OCI-LY7 (cell line): ENCODE results near the gene SLC6A15. TPM values are rescaled to one million over a fixed set of nuclear protein-coding genes. Genes with fewer than 3 reads are reported as not detected.

Experiments
- BruUV-seq: library from RNA; stranded (reverse); fragments of 400-500 nt; replicated peaks from 2 replicates; lab custom pipeline; 2021; lab: Mats Ljungman, UMichigan
- CTCF ChIA-PET: fragments of 300-600 bp; sonication (Branson Sonifier 250); formaldehyde crosslinking; loops from one replicate; lab custom pipeline; 2022; ENCODE audit warnings: antibody characterized with exemption; ENCODE audit not compliant: unreplicated experiment; lab: Charles Lee
- POLR2A ChIA-PET: fragments of 300-600 bp; sonication (Branson Sonifier 250); formaldehyde crosslinking; loops from one replicate; lab custom pipeline; 2022; ENCODE audit warnings: antibody characterized with exemption; lab: Charles Lee
- DNase-seq: peaks from one replicate; pipeline ENCODE4 v3.0.0-alpha.2; 2015; ENCODE audit warnings: low spot score
- H2AFZ ChIP-seq: fragments of 200-600 bp; sonication (generic), shearing (Covaris generic); 2 replicates; pipeline ENCODE4 v1.6.1; 2014; ENCODE audit warnings: mild to moderate bottlenecking, antibody characterized with exemption, low read length, moderate library complexity
- H3K27ac ChIP-seq: fragments of 200-600 bp; sonication (generic); 2 replicates; pipeline ENCODE4 v1.5.1; 2014; ENCODE audit warnings: mixed run types, low read depth, mild to moderate bottlenecking, moderate library complexity, low read length, inconsistent platforms; ENCODE audit not compliant: poor library complexity, severe bottlenecking
- H3K36me3 ChIP-seq: fragments of 200-600 bp; sonication (generic); 2 replicates; pipeline ENCODE4 v1.6.1; 2014; ENCODE audit warnings: mild to moderate bottlenecking, antibody characterized with exemption, low read length, moderate library complexity, mixed read lengths; ENCODE audit not compliant: insufficient read depth
- H3K4me1 ChIP-seq: fragments of 200-600 bp; sonication (generic); 2 replicates; pipeline ENCODE4 v1.5.1; 2014; ENCODE audit warnings: mild to moderate bottlenecking, low read length; ENCODE audit not compliant: insufficient read depth, poor library complexity, severe bottlenecking
- H3K4me2 ChIP-seq: fragments of 200-600 bp; sonication (generic); 2 replicates; pipeline ENCODE4 v1.6.1; 2014; ENCODE audit warnings: mild to moderate bottlenecking, low read length
- H3K4me3 ChIP-seq: fragments of 200-600 bp; sonication (generic); 2 replicates; pipeline ENCODE4 v1.5.1; 2014; ENCODE audit warnings: mild to moderate bottlenecking, low read depth, low read length; ENCODE audit not compliant: poor library complexity, severe bottlenecking
- H3K79me2 ChIP-seq: fragments of 200-600 bp; sonication (generic); 2 replicates; pipeline ENCODE4 v1.6.1; 2016; ENCODE audit warnings: low read depth, mild to moderate bottlenecking, low read length, moderate library complexity, mixed read lengths; ENCODE audit not compliant: insufficient read depth
- H3K9me2 ChIP-seq: fragments of 200-600 bp; sonication (generic); 2 replicates; pipeline ENCODE4 v1.6.1; 2016; ENCODE audit warnings: mild to moderate bottlenecking, low read length, mixed read lengths; ENCODE audit not compliant: insufficient read depth
- H3K9me3 ChIP-seq: fragments of 200-600 bp; sonication (generic); 2 replicates; pipeline ENCODE4 v1.6.1; 2014; ENCODE audit warnings: mild to moderate bottlenecking, mixed run types, low read length, mixed read lengths
- H4K20me1 ChIP-seq: fragments of 200-600 bp; sonication (generic); 2 replicates; pipeline ENCODE4 v1.6.1; 2014; ENCODE audit warnings: mild to moderate bottlenecking, antibody characterized with exemption, low read length, moderate library complexity, mixed read lengths; ENCODE audit not compliant: insufficient read depth
- CTCF ChIP-seq: fragments of 200-600 bp; sonication (generic); conservative IDR thresholded peaks from 2 replicates; pipeline ENCODE4 v1.5.1; 2014; ENCODE audit warnings: mild to moderate bottlenecking, antibody characterized with exemption, low read length, moderate library complexity, mixed read lengths
- EZH2phosphoT487 ChIP-seq: fragments of 200-600 bp; sonication (generic); IDR thresholded peaks from 2 replicates; pipeline ENCODE4 v1.6.1; 2018; ENCODE audit warnings: low read depth, borderline replicate concordance, mild to moderate bottlenecking, mixed run types, antibody characterized with exemption, low read length, moderate library complexity, mixed read lengths
- intact Hi-C: fragments of 100-400 bp; cut with micrococcal nuclease; formaldehyde crosslinking; loops from one replicate; pipeline ENCODE4 v1.10.0; 2022; ENCODE audit not compliant: unreplicated experiment
- total RNA-seq, 2 experiments: library from RNA; depleted of rRNA in 1 of 2; stranded (reverse); fragments of >200 nt in 1 of 2; shearing (Covaris generic) in 1 of 2; gene quantifications; 2 replicates each; pipeline ENCODE4 v1.2.3, GENCODE V29; 2014 to 2022

Gene SLC6A15
- total RNA-seq, 2 experiments from 2014 or later = not detected

- CTCF ChIA-PET = no interaction called here
- no peak for TF ChIP-seq CTCF
- no peak for TF ChIP-seq EZH2phosphoT487
- H3K9me2 ChIP-seq = no peaks in the 10 kb centered on the region
- no peaks in the 10 kb centered on the region for H3K4me1 ChIP-seq
- no peaks in the 10 kb centered on the region for H4K20me1 ChIP-seq
- no peaks in the 10 kb centered on the region for H3K36me3 ChIP-seq
- H2AFZ ChIP-seq = no peak overlapping the region
- intact Hi-C loops = no loop called here
- H3K4me2 ChIP-seq = no peak overlapping the region
- no peaks in the 10 kb centered on the region for H3K9me3 ChIP-seq
- H3K79me2 ChIP-seq = no peaks in the 10 kb centered on the region
- BruUV-seq = no TSS peak
- H3K4me3 ChIP-seq = no peak overlapping the region
- H3K27ac ChIP-seq = no peak overlapping the region
- no peak for DNase-seq
- POLR2A ChIA-PET = no interaction called here
Measured at GRCh38 chr12:84910549-84911241, 1.9 kb downstream of the SLC6A15 start.

DNA sequence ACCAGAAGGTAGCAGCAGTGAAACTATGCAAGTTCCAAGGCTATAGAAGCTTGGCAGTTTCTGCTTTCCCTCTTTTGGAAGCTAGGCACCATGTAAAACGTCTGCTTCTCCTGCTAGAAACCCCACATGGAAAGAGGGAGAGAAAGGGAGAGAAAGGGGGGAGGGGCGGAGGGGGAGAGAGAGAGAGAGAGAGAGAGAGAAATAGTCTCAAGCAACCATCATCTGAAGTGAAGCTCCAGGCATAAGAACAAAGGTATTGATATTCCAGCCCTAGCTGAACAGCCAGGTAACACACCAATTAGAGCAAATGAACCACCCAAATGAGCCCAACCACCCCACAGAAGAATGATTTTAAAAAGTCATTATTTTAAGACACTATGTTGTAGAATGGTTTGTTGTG, 8.5 kb downstream of the SLC6A15 start:
- H4K20me1 ChIP-seq = no peaks in the 10 kb centered on the region
- ChIA-PET POLR2A (no interaction called here), CTCF (no interaction called here)
- no peaks in the 10 kb centered on the region for H3K36me3 ChIP-seq
- TF ChIP-seq CTCF (no peak), EZH2phosphoT487 (no peak)
- no peak overlapping the region for H3K4me2 ChIP-seq
- H2AFZ ChIP-seq = no peak overlapping the region
- BruUV-seq = no TSS peak
- no peak for DNase-seq
- H3K4me3 ChIP-seq = no peak overlapping the region
- H3K79me2 ChIP-seq = no peaks in the 10 kb centered on the region
- no peaks in the 10 kb centered on the region for H3K9me3 ChIP-seq
- intact Hi-C loops = no loop called here
- H3K4me1 ChIP-seq = no peaks in the 10 kb centered on the region
- H3K27ac ChIP-seq = no peak overlapping the region
- H3K9me2 ChIP-seq = no peaks in the 10 kb centered on the region

- no peaks in the 10 kb centered on the region for H3K9me2 ChIP-seq
- ChIA-PET POLR2A (interaction anchor here (0.7 kb wide), 1 partner anchor 484 kb away, joined by 3 read pairs; no protein-coding TSS in a partner anchor), CTCF (no interaction called here)
- no peak for DNase-seq
- H3K4me2 ChIP-seq = no peak overlapping the region
- no peaks in the 10 kb centered on the region for H3K9me3 ChIP-seq
- no peaks in the 10 kb centered on the region for H3K79me2 ChIP-seq
- H3K27ac ChIP-seq = no peak overlapping the region
- H3K4me1 ChIP-seq = no peaks in the 10 kb centered on the region
- no peaks in the 10 kb centered on the region for H3K36me3 ChIP-seq
- H3K4me3 ChIP-seq = no peak overlapping the region
- no peaks in the 10 kb centered on the region for H4K20me1 ChIP-seq
- no peak overlapping the region for H2AFZ ChIP-seq
- intact Hi-C loops = no loop called here
- TF ChIP-seq CTCF = no peak
- no peak for TF ChIP-seq EZH2phosphoT487
- BruUV-seq = no TSS peak
Measured at GRCh38 chr12:84891106-84891838, 21.3 kb downstream of the SLC6A15 start.
